Fibroblast of skin of scalp (primary cell): Measurements from ENCODE around the gene CCDC6.
A peak's percentile ranks its signal among the peaks of the same experiment; 100 is the strongest.
"Not testable (repeated sequence)": the region's sequence is repeated elsewhere in the genome, so short reads cannot be mapped to it uniquely, and the experiment has no call there.

Experiments used
- DNase-seq: peaks from one replicate; pipeline ENCODE4 v3.0.0-alpha.2; 2013

The CCDC6 gene

DNA sequence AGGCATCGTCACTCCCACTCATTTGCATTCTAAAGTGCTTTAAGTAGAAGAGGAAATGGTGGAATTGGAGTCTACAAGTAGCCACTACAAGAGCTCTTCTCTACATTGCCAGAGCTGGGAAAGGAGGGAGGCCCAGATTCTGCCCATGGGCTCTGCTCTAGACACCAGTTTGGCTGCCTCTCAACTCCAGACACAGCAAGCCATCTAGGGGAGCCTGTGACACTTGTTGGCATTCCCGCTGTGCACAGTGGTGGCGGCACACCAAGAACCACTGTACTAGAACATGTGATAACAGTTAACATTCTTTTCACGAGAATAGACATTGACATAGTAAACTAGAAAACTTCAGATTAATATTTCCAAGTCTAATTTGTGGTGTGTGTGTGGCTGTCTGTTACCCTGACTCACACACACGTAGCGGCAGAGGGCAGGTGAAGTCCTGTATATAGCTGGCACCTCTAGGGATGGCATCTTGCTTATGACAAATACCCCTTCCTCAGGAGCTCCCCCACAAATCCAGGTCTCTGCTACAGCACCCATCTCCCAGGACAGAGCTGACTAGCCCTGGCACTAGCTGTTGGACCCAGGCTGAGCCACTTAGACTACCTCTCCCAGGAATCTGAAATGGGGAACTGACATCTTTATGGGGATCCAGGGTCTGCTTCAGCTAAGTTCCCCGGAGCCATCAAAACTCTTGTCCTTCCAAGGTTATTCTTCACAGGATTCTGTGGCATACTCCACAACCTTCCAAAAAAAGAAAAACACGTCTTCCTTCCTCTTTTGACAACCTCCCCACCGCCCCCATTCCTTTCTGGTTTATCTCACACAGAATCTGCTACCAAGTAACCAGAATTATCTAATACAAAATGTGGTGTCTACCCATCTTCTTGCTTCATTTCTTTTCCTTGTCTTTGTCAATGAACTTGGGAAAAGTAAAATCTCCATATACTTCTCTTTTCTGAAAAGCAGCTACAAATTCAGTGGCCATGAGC, 98.4 kb downstream of the CCDC6 start:
- peak; percentile 39 for DNase-seq

DNA sequence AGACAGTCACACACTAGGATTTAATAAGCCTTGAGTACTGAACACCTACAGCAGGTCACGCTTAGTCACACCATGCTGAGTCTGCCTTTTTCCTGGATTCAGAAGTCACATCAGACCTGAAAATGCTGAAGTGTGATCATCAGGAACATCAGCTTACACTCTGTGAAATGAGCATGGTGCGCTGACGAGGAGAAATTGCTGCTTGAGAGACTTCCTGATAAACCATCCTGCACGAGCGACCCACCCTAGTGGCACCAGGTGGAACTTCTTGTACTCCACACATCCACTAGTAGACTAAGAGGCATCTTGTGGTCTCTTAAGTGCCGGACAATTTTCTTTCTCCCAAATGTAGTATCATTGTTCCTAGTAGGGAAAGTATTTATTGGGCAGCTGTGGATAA, 101.3 kb downstream of the CCDC6 start:
- DNase-seq: peak; percentile 9

DNA sequence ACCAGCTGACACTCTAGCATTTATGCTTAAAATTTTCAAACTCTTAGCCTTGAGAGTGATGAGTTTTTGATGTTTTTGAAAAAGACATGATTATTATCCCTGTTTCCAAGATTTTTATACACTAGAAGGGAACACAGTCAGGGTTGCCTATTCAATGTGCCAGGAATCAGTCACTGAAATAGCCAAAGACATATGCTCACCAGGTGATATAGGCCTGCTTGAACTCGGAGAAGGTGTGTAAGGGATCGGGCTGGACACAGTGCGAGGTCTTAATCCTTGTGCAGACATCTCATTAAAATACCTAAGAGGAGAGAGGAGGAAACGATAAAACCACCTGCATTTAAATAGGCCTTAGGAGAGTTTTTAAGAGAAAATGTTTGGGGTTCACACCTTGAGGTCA, 102.1 kb downstream of the CCDC6 start:
- no peak for DNase-seq

DNA sequence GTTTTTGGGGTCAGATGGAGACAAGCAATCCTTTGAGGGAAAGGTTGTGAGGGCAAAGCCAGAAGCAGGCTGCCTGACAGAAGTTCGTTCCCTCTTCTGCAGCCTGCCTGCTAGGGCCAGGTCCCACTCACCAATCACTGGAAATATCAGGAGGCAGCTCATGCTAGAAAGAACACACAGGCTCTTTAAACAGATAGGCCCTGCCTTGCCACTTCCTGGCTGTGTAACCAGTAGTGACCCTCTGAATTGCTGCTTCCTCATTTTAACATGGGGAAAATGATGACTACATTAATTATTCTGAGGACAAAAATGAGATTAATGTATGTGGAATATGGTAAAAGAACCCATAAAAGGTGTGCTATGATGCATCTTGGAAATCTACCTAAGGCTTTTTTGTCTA, 102.6 kb downstream of the CCDC6 start:
- DNase-seq: no peak

DNA sequence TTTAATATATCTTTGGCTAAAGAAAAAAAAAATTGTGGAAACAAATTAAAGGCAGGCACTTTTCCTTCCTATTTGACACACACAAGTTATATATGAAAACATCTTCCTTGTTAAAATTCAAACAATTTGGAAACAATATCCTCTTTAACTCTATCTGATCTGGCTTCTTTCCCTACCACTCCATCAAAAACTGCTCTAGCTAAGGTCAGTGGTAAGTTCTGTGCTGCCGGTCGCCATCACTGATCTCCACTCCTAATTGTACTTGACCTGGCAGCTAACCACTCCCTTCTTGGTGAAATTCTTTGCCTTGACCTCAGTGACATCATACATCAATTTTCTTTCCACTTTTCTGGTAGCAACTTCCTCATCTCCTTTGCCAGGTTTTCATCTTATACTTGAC, 105.2 kb downstream of the CCDC6 start:
- DNase-seq: no peak

DNA sequence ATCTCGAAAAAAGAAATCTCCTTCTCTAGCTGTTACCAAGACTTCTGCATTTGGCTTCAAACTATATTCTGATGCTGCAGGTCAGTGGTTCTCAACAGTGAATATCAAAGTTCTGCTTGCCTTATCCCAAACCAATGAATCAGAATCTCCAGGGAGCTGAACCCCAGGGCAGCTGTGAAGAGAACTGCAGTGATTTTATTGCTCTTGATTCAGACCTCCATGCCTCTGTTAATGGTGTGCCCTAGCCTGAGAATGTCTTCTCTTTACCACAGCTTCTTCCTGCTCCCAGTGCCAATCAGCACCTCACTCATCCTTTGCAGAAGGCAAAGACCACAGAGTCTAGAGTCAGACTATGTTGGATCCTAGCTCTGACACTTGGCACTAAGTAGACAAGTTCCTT, 106.9 kb downstream of the CCDC6 start:
- DNase-seq: no peak

DNA sequence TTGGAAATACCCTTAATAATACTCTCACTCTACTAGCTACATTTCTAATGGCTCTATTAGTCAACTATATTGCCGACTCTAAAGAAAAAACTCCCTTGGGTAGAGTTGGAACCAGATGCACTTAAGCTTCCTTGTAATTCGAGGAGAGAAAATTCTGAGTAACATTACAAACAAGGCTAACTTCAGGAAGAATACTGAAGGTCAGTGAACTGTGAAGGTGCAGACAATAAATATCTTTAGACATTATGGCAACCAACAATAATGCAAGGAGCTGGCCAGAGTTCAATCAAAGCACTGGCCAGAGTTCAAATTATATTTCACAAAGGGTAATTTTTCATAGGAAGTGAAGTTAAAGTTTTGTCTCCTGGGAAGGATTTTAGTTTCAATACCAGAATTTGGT, 112.4 kb downstream of the CCDC6 start:
- DNase-seq: no peak

DNA sequence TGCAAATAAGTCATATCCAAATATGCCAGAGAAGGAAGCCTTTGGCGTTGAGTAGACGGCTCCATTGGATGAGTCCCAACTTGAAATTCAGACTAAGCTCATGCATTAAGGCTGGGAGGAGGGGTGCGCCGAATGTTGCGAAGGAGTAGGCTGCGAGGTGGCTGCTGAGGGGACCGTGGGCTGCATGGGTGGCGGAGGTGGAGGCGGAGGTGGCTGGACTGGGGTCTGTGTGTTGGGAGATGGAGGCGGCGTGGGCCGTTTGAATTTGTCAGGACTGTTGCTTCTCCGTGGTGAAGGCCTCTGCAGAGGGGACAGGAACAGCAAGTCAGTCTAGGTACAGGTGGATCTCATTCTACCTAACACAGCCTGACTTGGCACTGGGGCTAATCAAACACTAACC, 113.5 kb downstream of the CCDC6 start:
- no peak for DNase-seq

DNA sequence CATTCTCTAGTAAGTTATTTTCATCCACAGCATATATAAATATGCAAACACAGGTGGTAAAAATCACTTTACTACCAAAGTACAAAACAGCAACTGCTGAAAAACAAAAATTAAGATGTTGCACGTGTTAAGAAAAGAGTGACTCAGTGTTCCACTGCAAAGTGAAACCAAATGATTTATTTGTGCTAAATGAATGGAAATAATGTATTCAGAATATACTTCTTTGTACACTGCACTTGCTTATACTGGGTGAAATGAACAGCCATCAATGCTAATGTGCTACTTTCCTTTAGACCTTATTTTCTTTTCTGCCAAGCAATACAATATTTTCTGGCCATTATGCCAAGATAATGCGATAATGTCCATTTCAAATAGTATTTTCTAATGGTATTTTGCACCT, 114.8 kb downstream of the CCDC6 start:
- no peak for DNase-seq

DNA sequence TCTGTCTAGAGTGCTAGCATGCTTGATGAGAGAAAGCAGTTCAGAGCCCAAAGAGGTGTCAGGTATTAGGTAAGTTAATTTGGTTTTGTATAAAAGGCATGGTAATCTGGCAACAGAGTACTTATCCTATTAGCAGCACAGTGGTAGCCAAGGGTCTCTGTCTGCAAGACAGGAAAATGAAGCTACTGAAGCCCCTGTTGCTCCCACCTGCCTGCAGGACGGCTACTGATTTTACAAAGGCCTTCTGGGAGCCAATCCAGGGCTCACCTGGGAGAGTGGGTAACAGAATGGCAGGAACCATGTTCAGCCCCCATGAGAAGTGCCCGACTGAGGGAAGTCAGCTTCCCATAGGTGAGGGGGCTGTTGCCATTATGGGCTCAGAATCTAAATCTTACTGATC, 116.3 kb downstream of the CCDC6 start:
- DNase-seq: not testable (repeated sequence)

DNA sequence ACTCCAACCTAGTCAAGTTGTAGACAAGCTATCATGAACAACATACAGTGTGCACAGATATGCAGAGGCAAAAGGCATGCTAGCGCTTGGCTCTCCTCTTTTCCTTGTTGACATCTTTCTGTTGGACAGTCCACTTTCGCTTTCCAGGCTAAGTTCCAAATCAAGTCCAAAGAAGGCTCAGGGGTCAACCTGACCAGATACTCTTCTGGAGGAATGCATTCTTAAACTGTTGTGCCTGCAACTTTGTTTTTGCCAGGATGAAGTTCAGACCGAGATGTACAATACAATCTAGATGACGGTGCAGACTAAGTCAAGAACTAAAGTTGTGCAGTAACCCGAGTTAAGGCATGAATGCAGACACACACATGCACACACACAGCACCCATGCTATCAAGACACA, 117.4 kb downstream of the CCDC6 start:
- not testable (repeated sequence) for DNase-seq

DNA sequence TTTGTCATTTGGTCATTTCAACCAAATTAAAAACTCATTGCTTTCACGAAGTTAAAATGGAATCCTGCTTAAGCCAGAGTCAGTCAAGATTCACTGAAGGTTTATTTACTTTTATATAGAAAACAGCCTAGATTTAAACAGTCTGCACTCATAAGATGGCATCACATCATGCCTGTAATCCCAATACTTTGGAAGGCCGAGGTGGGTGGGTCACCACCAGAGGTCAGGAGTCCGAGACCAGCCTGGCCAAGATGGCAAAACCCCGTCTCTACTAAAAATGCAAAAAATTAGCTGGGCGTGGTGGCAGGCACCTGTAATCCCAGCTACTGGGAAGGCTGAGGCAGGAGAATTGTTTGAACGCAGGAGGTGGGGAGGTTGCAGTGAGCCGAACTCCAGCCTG, 119.3 kb downstream of the CCDC6 start:
- not testable (repeated sequence) for DNase-seq

DNA sequence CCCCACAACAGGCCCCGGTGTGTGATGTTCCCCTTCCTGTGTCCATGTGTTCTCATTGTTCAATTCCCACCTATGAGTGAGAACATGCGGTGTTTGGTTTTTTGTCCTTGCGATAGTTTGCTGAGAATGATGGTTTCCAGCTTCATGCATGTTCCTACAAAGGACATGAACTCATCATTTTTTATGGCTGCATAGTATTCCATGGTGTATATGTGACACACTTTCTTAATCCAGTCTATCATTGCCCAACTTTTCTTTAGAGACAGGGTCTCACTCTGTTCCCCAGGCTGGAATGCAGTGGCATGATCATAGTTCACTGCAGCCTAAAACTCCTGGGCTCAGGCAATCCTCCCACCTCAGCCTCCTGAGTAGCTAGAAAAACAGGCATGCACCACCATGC, 120.9 kb downstream of the CCDC6 start:
- DNase-seq: not testable (repeated sequence)

DNA sequence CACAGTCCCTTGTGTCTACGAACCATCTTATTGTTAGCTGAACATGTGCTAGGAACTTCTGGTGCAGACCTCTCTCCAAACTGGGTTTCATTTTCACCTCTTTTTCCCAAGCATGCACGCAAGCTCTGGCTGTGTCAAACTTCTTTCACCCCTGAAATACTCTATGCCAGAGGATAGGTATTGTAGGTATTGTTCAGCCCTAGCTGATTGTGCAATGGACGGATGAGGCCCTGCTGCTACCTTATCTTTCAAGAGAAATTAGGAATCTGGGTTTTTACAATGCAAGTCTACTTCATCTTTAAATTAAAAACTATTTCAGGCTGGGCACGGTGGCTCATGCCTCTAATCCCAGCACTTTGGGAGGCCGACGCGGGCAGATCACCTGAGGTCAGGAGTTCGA, 124.8 kb downstream of the CCDC6 start:
- no peak for DNase-seq

DNA sequence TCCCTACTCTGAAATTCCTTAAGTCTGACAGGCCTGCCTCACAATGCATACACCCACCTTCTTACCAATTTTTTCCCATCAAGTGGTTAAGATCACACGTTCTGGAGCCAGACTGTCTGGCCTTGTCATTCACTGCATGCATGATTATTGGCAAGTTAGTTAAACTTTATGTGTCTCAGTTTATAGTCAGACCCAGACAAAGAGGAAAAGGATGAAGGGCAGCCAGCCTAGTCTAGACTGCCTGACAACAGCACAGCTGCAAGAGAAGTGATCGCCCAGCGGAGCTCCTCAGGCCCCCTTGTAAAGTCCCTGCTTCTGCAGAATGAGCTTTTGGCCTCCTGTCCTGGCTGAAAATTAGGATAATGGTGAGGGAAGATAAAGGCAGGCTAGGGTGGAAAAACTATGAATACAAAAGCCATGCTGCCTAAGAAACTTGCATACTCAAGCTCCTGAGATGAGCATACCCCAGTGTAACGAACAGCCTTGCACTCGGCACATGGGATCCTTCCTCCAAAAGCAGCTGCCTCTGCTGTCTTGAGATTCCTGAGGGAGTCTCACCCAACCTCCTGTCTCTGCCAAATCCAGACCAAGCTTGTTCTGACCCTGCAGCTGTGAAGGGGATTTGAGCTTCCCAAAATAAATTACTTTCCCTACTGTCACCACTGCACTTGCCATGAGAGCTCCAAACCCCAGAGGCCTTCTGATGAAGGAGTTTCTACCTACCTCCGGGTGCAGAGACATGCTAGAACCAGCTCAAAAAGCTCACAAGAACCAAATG, 126.4 kb downstream of the CCDC6 start:
- DNase-seq: no peak

DNA sequence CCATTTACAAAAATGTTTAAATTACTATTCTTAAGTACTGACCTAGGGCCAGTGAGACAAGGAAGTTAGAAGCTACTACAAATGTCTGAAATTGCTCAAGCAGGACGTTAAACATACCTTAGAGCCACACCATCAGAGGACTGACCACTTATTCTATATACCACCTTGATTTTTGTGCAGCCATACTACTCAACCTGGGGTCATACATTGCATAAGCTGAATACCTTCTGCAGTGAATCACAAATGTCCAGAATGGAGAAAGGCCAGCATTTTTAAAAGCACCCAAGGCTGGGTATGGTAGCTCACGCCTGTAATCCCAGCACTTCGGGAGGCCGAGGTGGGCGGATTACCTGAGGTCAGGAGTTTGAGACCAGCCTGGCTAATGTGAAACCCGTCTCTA, 131.9 kb downstream of the CCDC6 start:
- DNase-seq: no peak

DNA sequence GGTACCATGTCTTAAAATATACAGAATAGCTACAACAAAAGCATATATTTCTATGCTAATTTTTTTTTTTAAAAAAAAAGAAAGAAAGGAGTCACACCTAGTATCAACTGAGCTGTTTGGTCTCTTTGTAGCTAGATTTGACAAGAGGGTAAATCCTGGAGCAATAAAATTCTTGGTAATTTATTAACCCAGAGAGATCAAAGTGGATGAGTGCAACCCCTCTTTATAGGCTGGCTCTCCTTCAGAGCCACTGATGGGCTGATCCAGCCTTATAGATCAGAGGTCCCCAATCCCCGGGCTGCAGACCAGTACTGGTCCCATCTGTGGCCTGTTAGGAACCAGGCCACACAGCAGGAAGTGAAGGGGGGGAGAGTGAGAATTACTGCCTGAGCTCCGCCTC, 133.3 kb downstream of the CCDC6 start:
- no peak for DNase-seq

DNA sequence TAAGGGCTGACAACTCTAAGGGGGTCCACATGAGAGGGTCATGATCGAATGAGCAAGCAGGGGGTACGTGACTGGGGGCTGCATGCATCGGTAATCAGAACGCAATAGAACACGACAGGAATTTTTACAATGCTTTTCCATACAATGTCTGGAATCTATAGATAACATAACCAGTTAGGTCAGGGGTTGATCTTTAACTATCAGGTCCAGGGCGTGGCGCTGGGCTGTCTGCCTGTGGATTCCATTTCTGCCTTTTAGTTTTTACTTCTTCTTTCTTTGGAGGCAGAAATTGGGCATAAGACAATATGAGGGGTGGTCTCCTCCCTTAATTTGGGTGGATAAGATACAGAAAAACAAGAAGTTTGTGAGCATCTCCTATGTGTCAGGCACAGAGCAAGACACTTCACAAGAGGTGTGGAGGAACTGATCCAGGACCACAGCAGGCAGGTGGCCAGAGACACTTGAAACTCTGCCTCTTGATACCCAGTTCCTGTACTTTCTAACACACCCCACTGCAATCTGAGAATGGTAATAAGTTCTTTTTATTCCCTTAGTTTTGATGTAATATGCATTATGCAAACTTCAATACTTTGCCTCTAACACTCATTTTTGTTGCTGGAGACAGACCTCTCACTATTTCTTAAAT, 135.1 kb downstream of the CCDC6 start:
- no peak for DNase-seq

DNA sequence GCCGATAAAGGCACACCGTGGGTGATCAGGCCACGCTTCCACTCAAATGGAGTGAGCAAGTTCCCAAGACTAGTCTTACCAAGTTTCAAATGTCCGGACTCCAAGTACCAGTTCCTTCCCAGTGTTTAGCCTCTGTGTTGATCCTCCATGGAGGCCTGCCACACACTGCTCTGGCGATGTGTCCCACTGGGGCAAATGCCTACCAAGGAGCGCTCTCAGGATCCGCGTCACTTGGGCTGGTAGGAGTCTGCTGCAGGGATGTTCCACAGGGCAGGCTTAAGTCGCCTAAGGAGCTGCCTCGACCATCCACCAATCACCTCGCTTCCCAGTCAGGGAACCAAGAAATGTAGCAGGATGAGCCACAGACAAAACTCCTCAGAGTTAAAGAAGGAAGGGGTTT, 135.7 kb downstream of the CCDC6 start:
- no peak for DNase-seq

DNA sequence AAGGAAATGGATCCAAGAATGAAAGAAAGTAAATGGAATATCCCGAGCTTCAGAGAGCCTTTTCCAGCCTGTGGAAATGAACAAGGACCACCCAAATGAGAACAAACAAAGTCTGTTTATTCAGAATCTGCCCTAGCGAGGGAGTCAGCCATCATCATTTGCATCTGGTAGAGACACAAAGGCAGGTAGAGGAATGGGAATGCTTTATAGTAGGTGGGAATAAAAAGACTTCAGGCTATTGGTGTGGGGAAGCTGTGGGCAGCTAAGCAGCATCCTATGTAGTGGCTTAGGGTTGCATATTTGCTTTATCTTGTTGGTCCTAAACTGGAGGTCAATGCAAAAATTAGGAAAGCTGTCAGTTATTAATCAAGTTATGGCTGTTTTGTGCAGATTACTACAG, 143.9 kb downstream of the CCDC6 start:
- no peak for DNase-seq

DNA sequence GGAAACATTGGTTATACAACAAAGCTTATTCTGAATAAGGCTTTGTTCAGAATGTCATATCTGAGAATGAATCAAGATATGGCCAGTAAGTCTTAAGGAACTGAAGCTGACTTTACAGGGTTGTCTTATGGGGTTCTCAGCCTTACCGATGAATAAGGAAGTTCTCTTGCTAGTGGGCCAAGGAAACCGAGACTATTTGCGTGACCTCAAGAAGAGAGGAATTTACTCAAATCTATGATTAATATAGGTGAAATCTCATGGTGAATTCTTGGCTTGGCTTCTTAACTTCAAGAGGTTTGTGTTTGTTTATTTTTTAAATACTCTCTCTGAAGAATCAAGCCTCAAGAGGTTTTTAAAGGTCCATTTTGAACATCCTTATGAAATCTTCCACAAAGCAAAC, 148.4 kb downstream of the CCDC6 start:
- peak; percentile 11 for DNase-seq

DNA sequence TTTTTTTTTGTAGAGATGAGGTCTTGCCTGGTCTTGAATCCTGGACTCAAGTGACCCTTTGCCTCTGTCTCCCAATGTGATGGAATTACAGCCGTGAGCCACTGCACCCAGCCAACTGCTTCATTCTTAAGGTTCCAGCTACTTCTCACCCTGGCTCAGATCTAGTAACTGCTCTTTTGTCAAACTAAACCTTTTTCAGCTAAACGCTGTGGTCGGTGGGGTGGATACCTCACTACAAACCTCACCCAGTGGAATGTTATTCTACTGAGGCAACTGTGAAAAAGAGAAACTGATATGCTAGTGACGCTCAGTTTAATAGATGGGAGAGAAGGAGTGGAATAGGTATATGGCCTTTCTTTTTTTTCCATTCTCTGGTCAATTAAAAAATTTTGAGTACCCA, 151.4 kb downstream of the CCDC6 start:
- no peak for DNase-seq

DNA sequence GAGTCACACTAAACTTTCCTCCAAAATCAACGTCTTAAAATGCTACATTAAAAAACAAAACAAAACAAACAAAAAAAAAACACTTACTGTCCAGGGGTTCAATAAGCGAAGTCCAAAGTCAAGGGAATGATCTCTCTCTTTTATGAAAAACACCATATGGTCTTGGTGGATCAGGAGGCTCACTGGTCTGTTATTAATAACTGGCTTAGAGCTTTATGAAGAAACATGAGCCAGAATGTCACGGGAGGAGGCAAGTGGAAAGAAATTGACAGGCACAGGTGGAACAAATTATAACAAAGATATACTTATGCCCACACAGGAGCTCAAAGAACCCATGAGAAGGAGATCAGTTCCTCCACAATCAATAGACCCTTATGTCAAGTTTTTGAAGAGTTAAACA, 153.1 kb downstream of the CCDC6 start, which contains the start of gene MRLN:
Gene MRLN (minus strand): TSS at position 189 of the 400 bp plus-strand sequence.
- DNase-seq: no peak
